B cell (primary cell): ENCODE data around the gene JADE2. TPM values are rescaled to one million over a fixed set of nuclear protein-coding genes. Genes with fewer than 3 reads are reported as not detected.

ENCODE experiments used
- ATAC-seq: fragments of 200-7000 bp; cut with Tn5 transposase; one replicate; pipeline ENCODE4 v1.10.0; 2021; ENCODE audit warnings: low read depth, mild to moderate bottlenecking, moderate number of reproducible peaks, moderate library complexity
- CTCF ChIA-PET: fragments of 350-600 bp; sonication (Branson Sonifier 250); formaldehyde crosslinking; loops from one replicate; lab custom pipeline; 2021; ENCODE audit warnings: antibody characterized with exemption, inconsistent platforms; lab: Charles Lee
- POLR2A ChIA-PET: fragments of 350-600 bp; sonication (Branson Sonifier 250); formaldehyde crosslinking; loops from one replicate; lab custom pipeline; 2021; ENCODE audit warnings: antibody characterized with exemption; lab: Charles Lee
- DNase-seq: peaks from one replicate; pipeline ENCODE4 v3.0.0; 2013
- H2AFZ ChIP-seq: 2 replicates; pipeline ENCODE4 v1.6.1; 2012; ENCODE audit warnings: mild to moderate bottlenecking, low read depth, low read length; ENCODE audit not compliant: insufficient read depth, poor library complexity, severe bottlenecking
- H3K27ac ChIP-seq, 2 donors: 1 replicate in 1 of 2; 2 replicates in 1 of 2; pipeline ENCODE4 v1.5.1; 2012 to 2013; ENCODE audit warnings: low read length in 2 of 2, mild to moderate bottlenecking in 2 of 2, moderate library complexity in 1 of 2
- H3K27me3 ChIP-seq, 4 experiments: fragments of 200-600 bp in 1 of 4; sonication (generic) in 1 of 4; replicated peaks in 1 of 4; 1 replicate in 2 of 4; 2 replicates in 2 of 4; pipeline versions ENCODE4 v1.6.1 to v1.7.0; 2013 to 2016; ENCODE audit warnings: low read length in 3 of 4, mild to moderate bottlenecking in 2 of 4, mixed read lengths in 1 of 4, moderate library complexity in 1 of 4; ENCODE audit not compliant: insufficient read depth in 4 of 4, control insufficient read depth in 3 of 4; ENCODE audit errors: control extremely low read depth in 1 of 4
- H3K36me3 ChIP-seq, 2 experiments: replicated peaks in 1 of 2; 1 replicate in 1 of 2; 2 replicates in 1 of 2; pipeline versions ENCODE4 v1.6.1 to v1.7.1; 2013; ENCODE audit warnings: low read length in 1 of 2; ENCODE audit not compliant: insufficient read depth in 2 of 2, control insufficient read depth in 1 of 2; ENCODE audit errors: control extremely low read depth in 1 of 2, extremely low read depth in 1 of 2
- H3K4me1 ChIP-seq, 2 donors: fragments of 200-600 bp in 1 of 2; sonication (generic) in 1 of 2; 1 replicate in 1 of 2; 2 replicates in 1 of 2; pipeline versions ENCODE4 v1.5.1 to v1.6.1; 2013 to 2017; ENCODE audit warnings: low read length in 2 of 2; ENCODE audit not compliant: control insufficient read depth in 2 of 2, insufficient read depth in 2 of 2
- H3K4me2 ChIP-seq: replicated peaks from 2 replicates; pipeline ENCODE3; 2012; ENCODE audit warnings: mild to moderate bottlenecking, low read depth, low read length; ENCODE audit not compliant: poor library complexity, severe bottlenecking
- H3K4me3 ChIP-seq, 5 experiments: fragments of 200-600 bp in 1 of 5; sonication (generic) in 1 of 5; 1 replicate in 3 of 5; 2 replicates in 2 of 5; pipeline versions ENCODE4 v1.5.1 to v1.7.0; 2011 to 2016; ENCODE audit warnings: low read length in 4 of 5, mild to moderate bottlenecking in 4 of 5, low read depth in 2 of 5, control low read depth in 1 of 5, moderate library complexity in 1 of 5; ENCODE audit not compliant: insufficient read depth in 1 of 5; ENCODE audit errors: control extremely low read depth in 1 of 5, extremely low read depth in 1 of 5
- H3K79me2 ChIP-seq: fragments of 200-600 bp; sonication (generic); one replicate; pipeline ENCODE4 v1.6.0; 2016; ENCODE audit warnings: low read length; ENCODE audit not compliant: control insufficient read depth, insufficient read depth
- H3K9ac ChIP-seq: fragments of 200-600 bp; sonication (generic); 2 replicates; pipeline ENCODE4 v1.6.1; 2017; ENCODE audit warnings: mild to moderate bottlenecking, low read length, moderate library complexity
- H3K9me3 ChIP-seq, 3 donors: one replicate each; pipeline versions ENCODE4 v1.6.1 to v1.7.1; 2013; ENCODE audit warnings: low read length in 2 of 3; ENCODE audit not compliant: control insufficient read depth in 2 of 3, insufficient read depth in 1 of 3; ENCODE audit errors: control extremely low read depth in 1 of 3
- H4K20me1 ChIP-seq: 2 replicates; pipeline ENCODE4 v1.6.0; 2012; ENCODE audit warnings: mild to moderate bottlenecking, low read length; ENCODE audit not compliant: insufficient read depth, control insufficient read depth, poor library complexity, severe bottlenecking
- H3K27ac Mint-ChIP-seq: one replicate; pipeline ENCODE4 v1.8.0; 2021; ENCODE audit warnings: mixed read lengths
- H3K27me3 Mint-ChIP-seq: one replicate; pipeline ENCODE4 v1.8.0; 2021; ENCODE audit warnings: mixed read lengths
- H3K4me1 Mint-ChIP-seq: one replicate; pipeline ENCODE4 v1.8.0; 2021; ENCODE audit warnings: mixed read lengths
- H3K4me3 Mint-ChIP-seq: one replicate; pipeline ENCODE4 v1.8.0; 2021; ENCODE audit warnings: mixed read lengths
- H3K9me3 Mint-ChIP-seq: one replicate; pipeline ENCODE4 v1.8.0; 2022; ENCODE audit warnings: mixed read lengths; ENCODE audit not compliant: insufficient read depth
- CTCF ChIP-seq: fragments of 200-600 bp; IDR thresholded peaks from one replicate; pipeline ENCODE4 v1.8.0; 2022; ENCODE audit warnings: antibody characterized with exemption, mild to moderate bottlenecking
- EZH2 ChIP-seq: IDR thresholded peaks from 2 replicates; pipeline ENCODE4 v1.6.1; 2012; ENCODE audit warnings: borderline replicate concordance, low read depth, mild to moderate bottlenecking, moderate library complexity, low read length; ENCODE audit not compliant: insufficient read depth, poor library complexity, severe bottlenecking
- WGBS: methylation state at CpG from one replicate; pipeline ENCODE4 v1.1.5; 2013; ENCODE audit warnings: missing lambda C conversion rate; ENCODE audit not compliant: insufficient coverage; 5-methylcytosine and 5-hydroxymethylcytosine counted together
- intact Hi-C: fragments of 100-400 bp; cut with micrococcal nuclease; formaldehyde crosslinking; loops from one replicate; pipeline ENCODE4 v1.10.0; 2022
- polyA plus RNA-seq: library from polyadenylated mRNA; depleted of rRNA; stranded (reverse); fragments of >200 nt; gene quantifications from 2 replicates; pipeline ENCODE4 v1.2.3, GENCODE V29; 2012
- total RNA-seq, 2 donors: library from RNA; stranded (reverse); fragments of 120-200 nt in 1 of 2; gene quantifications; 1 replicate in 1 of 2; 2 replicates in 1 of 2; pipeline versions ENCODE4 v1.2.3 to v1.2.4, GENCODE V29; 2013 to 2022

Gene JADE2
- total and polyA plus RNA-seq, 2 donors (not counting 1 experiment from before 2014, with no cell fraction given) = 80.5 to 247 TPM

DNA sequence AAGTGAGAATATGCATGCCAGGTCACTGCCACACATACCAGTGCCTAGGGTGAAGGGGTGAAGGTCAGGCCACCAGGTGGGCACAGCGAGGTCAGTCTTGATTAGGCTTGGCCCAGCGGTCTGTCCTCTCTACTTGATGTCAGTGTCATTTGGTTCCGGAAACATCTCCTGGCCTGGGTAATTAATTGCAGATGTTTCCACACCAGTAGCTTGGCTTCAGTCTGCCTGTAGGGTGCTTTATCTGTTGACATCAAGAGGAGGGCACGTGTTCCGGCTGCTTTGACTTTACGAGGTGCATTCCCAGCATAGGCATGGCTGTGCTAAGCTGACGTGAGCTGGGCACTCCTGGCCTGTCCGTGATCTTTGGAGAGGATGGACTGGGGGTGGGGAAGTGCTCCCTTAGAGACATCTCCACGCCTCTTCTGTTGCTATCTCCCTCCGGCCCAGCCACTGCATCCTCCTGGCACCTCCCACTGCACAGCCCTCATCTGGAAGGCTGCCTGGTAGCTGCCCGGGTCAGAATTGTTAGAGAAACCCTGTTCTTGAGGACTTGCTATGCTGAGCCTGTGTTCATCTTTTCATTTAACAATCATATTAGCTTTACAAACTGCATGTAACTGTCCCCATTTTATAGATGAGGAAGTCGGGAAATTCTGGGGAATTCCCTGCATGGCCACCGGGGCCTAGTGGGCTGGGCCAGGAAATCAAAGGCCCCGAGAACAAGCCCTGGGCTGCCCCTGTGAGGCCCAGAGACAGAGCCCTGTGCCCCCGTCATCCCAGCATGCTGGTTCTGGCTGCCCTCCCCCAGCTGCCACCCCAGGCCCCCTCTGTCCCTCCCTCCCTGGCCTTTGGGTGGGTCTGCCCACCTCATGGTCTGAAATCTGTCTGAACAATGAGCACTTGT is 29.1 kb downstream of the JADE2 start:
- Mint-ChIP-seq H3K27ac (peak overlapping the region; percentile 97), H3K27me3 (no peaks in the 10 kb centered on the region), H3K4me1 (peaks cover 72% of the 10 kb centered on the region), H3K4me3 (peak overlapping the region; percentile 83), H3K9me3 (no peaks in the 10 kb centered on the region)
- Histone ChIP-seq H2AFZ (no peak overlapping the region), H3K4me3 (peak overlapping the region in 1 of 5 experiments; percentile 9), H4K20me1 (peaks cover 47% of the 10 kb centered on the region), H3K4me2 (peak overlapping the region; percentile 62), H3K9ac (peak overlapping the region; percentile 50), H3K36me3 (peaks cover 0 to 60% of the 10 kb centered on the region in 2 experiments), H3K27ac (peak overlapping the region; percentile 86 to 98), H3K79me2 (peaks cover 54% of the 10 kb centered on the region), H3K27me3 (no peaks in the 10 kb centered on the region), H3K4me1 (peaks cover 51 to 71% of the 10 kb centered on the region in 2 donors), H3K9me3 (no peaks in the 10 kb centered on the region)
- peak; percentile 63 for ATAC-seq
- no peak for TF ChIP-seq CTCF
- no peak for TF ChIP-seq EZH2
- 22% methylated on average over 9 of the region's 15 CpGs for WGBS
- CTCF ChIA-PET = interaction anchor here (0.7 to 5.0 kb wide), 17 partner anchors 8 to 251 kb away, joined by 3 to 76 read pairs (median 8); partner anchors contain the start of genes CDKN2AIPNL, JADE2 and UBE2B
- intact Hi-C loops = loop anchor here (1.0 to 2.0 kb wide), 5 partner anchors 10 to 328 kb away; partner anchors contain the start of genes PPP2CA and UBE2B
- peak; percentile 87 for DNase-seq
- POLR2A ChIA-PET = interaction anchor here (0.5 to 3.7 kb wide), 10 partner anchors 11 to 328 kb away, joined by 3 to 66 read pairs (median 4); partner anchors contain the start of gene JADE2
